ENCODE measurements around the gene CCDC184. TPM values are rescaled to one million over a fixed set of nuclear protein-coding genes. Genes with fewer than 3 reads are reported as not detected.
"Not testable (repeated sequence)": the region's sequence is repeated elsewhere in the genome, so short reads cannot be mapped to it uniquely, and the experiment has no call there.

The CCDC184 gene
- polyA plus RNA-seq, 1 donor from 2014 or later, result 0.31 TPM

- Mint-ChIP-seq H3K4me1 (peaks cover 3 to 15% (median 4%) of the 10 kb centered on the region in 3 donors), H3K27me3 (no peaks in the 10 kb centered on the region), H3K9me3 (peaks cover 9 to 23% (median 20%) of the 10 kb centered on the region in 3 donors), H3K36me3 (peaks cover 9% of the 10 kb centered on the region), H3K27ac (no peak within 1 kb of the TSS), H3K4me3 (peak within 1 kb of the TSS in 1 of 4 donors; percentile 21)
Observed at GRCh38 chr12:48203192-48203591, 19.7 kb downstream of the CCDC184 start, which contains the start of gene OR10AD1. OR10AD1 (minus strand) TSS chr12:48203292; CDS start chr12:48203292, 0 bp downstream.

GRCh38 chr12:48209495-48209894, 26.1 kb downstream of the CCDC184 start:
- not testable (repeated sequence) for H3K27me3 Mint-ChIP-seq, H3K36me3 Mint-ChIP-seq, H3K4me1 Mint-ChIP-seq, H3K27ac Mint-ChIP-seq, H3K4me3 Mint-ChIP-seq
- peaks cover 5 to 20% (median 14%) of the 10 kb centered on the region in 3 donors for H3K9me3 Mint-ChIP-seq

GRCh38 chr12:48216785-48217184, 33.3 kb downstream of the CCDC184 start:
- Mint-ChIP-seq H3K27me3 (peaks cover 6% of the 10 kb centered on the region), H3K9me3 (no peaks in the 10 kb centered on the region), H3K36me3 (no peaks in the 10 kb centered on the region), H3K4me1 (peaks cover 0 to 5% (median 3%) of the 10 kb centered on the region in 3 donors), H3K27ac (no peak overlapping the region), H3K4me3 (no peak overlapping the region)

DNA sequence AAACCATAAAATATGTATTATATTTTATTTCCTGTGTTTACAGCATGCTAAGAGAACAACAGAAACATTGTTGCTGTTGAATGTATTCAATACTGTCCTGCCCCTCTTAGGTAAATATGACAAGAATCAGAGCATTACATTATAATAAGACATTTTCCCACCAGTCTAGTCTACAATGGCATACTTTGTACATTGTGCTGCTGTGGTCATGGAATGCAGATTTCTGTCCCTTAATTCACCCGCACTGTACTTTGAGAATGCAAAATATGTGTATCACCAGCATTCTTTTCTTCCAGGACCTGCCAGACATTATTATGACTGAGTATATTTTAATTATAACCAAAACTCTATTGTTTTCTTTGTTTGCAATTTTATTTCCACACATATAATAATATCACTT, 36.2 kb downstream of the CCDC184 start:
- H3K9me3 Mint-ChIP-seq, result peaks cover 0 to 3% (median 0%) of the 10 kb centered on the region in 3 donors
- H3K27me3 Mint-ChIP-seq, result peaks cover 3% of the 10 kb centered on the region
- H3K27ac Mint-ChIP-seq, result no peak overlapping the region
- H3K4me3 Mint-ChIP-seq, result no peak overlapping the region
- H3K4me1 Mint-ChIP-seq, result no peaks in the 10 kb centered on the region
- H3K36me3 Mint-ChIP-seq, result no peaks in the 10 kb centered on the region

DNA sequence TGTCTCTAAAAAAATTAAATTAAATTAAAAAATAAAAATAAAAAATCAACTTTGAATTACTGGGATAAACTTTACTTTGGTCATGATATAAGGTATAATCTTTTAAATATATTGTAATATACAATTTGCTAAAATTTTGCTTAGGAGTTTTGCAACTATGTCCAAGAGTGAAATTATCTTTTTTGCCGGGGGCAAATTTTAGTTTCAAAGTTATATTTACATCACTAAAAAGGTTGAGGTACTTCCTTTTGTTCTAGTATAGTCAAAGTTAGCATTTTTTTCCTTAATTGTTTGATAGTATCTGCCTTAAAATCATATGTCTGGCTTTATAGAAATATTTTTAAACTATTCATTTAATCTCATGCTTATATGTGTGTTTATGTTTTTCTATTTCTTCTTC, 37.3 kb downstream of the CCDC184 start:
- Mint-ChIP-seq H3K9me3 (peaks cover 0 to 4% (median 0%) of the 10 kb centered on the region in 3 donors), H3K4me1 (no peaks in the 10 kb centered on the region), H3K27ac (no peak overlapping the region), H3K36me3 (no peaks in the 10 kb centered on the region), H3K27me3 (peaks cover 6% of the 10 kb centered on the region), H3K4me3 (no peak overlapping the region)

- H3K4me1 Mint-ChIP-seq, result no peaks in the 10 kb centered on the region
Observed at GRCh38 chr12:48221645-48222044, 38.2 kb downstream of the CCDC184 start.

DNA sequence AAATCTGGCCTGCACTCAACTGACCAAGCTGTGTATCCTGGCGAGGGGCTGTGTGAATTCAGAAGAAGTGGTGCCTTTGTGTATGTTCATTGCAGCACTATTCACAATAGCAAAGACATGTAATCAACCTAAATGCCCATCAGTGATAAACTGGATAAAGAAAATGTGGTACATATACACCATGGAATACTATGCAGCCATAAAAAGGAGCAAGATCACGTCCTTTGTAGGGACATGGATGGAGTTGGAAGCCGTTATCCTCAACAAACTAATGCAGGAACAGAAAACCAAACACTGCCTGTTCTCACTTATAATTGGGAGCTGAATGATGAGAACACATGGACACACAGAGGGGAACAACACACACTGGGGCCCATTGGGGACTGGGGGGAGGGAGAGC, 41.1 kb downstream of the CCDC184 start:
- H3K27me3 Mint-ChIP-seq, result peaks cover 15% of the 10 kb centered on the region
- H3K4me1 Mint-ChIP-seq, H3K4me3 Mint-ChIP-seq, H3K36me3 Mint-ChIP-seq, H3K27ac Mint-ChIP-seq: not testable (repeated sequence)
- peaks cover 3 to 17% (median 11%) of the 10 kb centered on the region in 3 donors for H3K9me3 Mint-ChIP-seq

More at GRCh38 chr12:48221645-48222044, 38.2 kb downstream of the CCDC184 start:
- no peak overlapping the region for H3K27ac Mint-ChIP-seq
- H3K4me3 Mint-ChIP-seq, result no peak overlapping the region
- peaks cover 0 to 5% (median 4%) of the 10 kb centered on the region in 3 donors for H3K9me3 Mint-ChIP-seq
- H3K27me3 Mint-ChIP-seq, result peaks cover 9% of the 10 kb centered on the region
- H3K36me3 Mint-ChIP-seq, result peaks cover 2% of the 10 kb centered on the region

- H3K27me3 Mint-ChIP-seq, H3K4me3 Mint-ChIP-seq, H3K4me1 Mint-ChIP-seq: not testable (repeated sequence)
Observed at GRCh38 chr12:48231169-48231958, 47.9 kb downstream of the CCDC184 start.

More at GRCh38 chr12:48231169-48231958, 47.9 kb downstream of the CCDC184 start:
- H3K9me3 Mint-ChIP-seq, result peaks cover 3 to 13% (median 10%) of the 10 kb centered on the region in 3 donors
- not testable (repeated sequence) for H3K36me3 Mint-ChIP-seq
- peak overlapping the region in 1 of 3 donors; percentile 88 for H3K27ac Mint-ChIP-seq

Other genes starting within 250 kb of the CCDC184 start
- gene TMEM106C, start 220.0 kb upstream of the CCDC184 start, polyA plus RNA-seq, result 41.4 TPM
- not detected for gene COL2A1, start 179.2 kb upstream of the CCDC184 start, polyA plus RNA-seq
- 12.6 TPM for gene SENP1, start 77.6 kb upstream of the CCDC184 start, polyA plus RNA-seq
- 7.5 TPM for gene PFKM, start 64.3 kb upstream of the CCDC184 start, polyA plus RNA-seq
- 59.9 TPM for gene ASB8, start 26.1 kb upstream of the CCDC184 start, polyA plus RNA-seq
- gene OR10AD1, start 19.6 kb downstream of the CCDC184 start, polyA plus RNA-seq, result not detected
- 11.1 TPM for gene ZNF641, start 167.3 kb downstream of the CCDC184 start, polyA plus RNA-seq

Measured in IgD-negative memory B cell (primary cell).